Activated CD4-positive, alpha-beta T cell treated with anti-CD3 and anti-CD28 coated beads for 24 hours (primary cell): ENCODE data around the gene OR5V1.
"Not testable (repeated sequence)": the region's sequence is repeated elsewhere in the genome, so short reads cannot be mapped to it uniquely, and the experiment has no call there.

Experiments used
- DNase-seq, 2 donors: peaks; one replicate each; pipeline ENCODE4 v3.0.0-alpha.2; 2020; ENCODE audit warnings: low read depth in 2 of 2

OR5V1 gene

DNA sequence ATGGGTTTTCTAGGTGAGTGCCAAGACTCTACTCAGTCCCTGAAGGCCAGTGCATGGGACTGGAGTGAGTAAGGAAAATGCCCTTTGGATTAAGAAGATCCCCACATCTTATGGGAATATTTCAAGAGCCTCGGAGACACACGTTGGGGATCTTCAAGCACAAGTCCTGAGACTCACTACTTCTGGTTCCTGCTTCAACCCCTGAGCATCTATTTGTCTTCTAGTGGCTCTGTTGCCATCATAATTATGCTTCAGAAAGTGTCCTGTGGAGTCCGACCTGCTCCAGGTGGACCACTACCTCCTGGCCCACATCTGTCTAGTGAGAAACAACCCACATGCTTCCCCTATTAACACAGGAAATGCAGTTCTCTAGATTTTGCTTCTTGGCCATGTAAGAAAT lies at the start of gene OR5V1:
OR5V1 (minus strand) TSS at position 101 of the 400 bp plus-strand sequence. CDS start 12,670 bp downstream, outside the sequence.
- no peak for DNase-seq

DNA sequence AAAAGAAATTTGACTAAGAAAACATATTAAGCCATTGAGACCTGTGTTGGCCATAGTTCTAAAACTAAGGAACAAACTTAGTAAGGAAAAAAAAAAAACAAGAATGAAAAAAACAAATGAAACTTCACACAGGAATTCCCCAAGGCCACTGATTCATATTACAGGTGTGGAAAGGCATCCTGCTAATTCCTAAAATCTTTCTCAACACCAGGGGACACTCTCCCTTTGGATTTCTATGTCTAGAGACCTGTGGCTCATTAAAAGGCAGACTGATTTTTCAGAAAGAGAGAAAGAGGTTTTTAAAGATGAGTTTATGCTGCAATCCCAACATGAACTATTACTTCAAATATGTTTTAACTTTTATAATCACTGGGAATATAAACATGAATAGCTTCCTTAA lies 45.9 kb upstream of the OR5V1 start, which contains the start of gene OR12D1:
OR12D1 (plus strand) TSS at position 341 of the 400 bp plus-strand sequence.
- DNase-seq, result no peak

- DNase-seq, result no peak
Measured at GRCh38 chr6:29403801-29404200, 35.1 kb upstream of the OR5V1 start.

DNA sequence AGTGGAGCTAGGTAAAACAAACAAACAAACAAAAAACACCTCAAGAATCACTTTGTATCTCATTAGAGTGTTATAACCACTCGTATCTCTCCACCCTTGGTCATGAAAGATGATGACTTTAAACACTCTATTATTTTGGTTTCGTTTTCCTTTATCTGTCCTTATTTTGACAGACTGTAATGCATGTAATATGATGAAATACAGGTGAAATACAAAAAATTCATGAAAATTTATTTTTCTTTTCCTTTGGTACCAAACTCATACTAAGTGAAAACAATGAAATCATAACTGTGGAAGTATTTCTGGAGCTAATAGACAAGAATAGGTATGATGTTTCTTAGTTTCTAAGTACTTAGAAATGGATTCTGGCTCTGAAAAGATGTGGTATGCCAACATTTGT lies 30.9 kb upstream of the OR5V1 start:
- DNase-seq, result no peak

GRCh38 chr6:29395331-29395730 lies 26.7 kb upstream of the OR5V1 start, which contains the start of gene OR12D2:
Gene OR12D2, plus strand, starts transcription at chr6:29395631. Its CDS starts 1,069 bp downstream, at chr6:29396700.
- DNase-seq, result no peak

DNA sequence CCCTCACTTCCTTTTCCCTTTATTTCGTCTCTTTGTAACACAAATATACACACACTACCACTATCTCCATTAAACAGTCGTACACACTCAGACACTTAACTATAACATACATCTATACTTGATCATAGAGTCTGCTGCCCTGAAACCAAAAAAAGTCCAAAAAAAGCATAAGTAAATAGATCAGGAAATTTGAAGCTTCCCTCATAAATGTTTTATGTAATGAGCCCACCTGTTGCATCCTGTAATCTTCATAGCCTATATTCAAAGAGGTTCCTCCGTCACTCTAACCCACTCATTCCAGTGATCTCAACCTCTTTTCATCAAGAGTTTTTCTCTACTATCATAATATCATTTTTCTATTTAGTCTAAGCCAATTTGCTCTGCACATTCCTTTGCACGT lies 19.9 kb upstream of the OR5V1 start:
- DNase-seq, result no peak

GRCh38 chr6:29376003-29376402 lies 7.3 kb upstream of the OR5V1 start:
- no peak for DNase-seq

GRCh38 chr6:29375191-29375590 lies 6.5 kb upstream of the OR5V1 start, which contains the start of gene OR12D3:
Gene OR12D3, minus strand, starts transcription at chr6:29375291. Its CDS starts 4 bp downstream, at chr6:29375287.
- DNase-seq, result no peak

- DNase-seq, result no peak
Measured at GRCh38 chr6:29355603-29356002, 13.1 kb downstream of the OR5V1 start.

DNA sequence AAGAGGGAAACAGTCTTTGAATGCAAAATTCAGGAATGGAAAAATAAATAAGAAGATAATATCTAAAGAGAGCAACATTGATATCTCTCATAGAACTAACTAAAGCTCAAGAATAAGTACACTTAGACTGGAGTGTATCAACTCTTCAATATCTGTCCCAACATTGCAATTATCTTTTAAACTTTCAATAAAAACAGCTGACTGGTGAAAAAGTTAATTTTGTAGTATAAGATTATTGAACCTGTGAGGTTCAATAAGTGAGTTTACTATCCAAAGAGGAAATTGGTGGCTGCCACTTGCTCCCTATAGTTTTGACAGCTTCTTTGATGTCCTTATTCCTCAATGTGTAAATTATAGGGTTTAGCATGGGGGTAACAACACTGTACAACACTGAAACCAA lies 13.7 kb downstream of the OR5V1 start:
- no peak for DNase-seq

- not testable (repeated sequence) for DNase-seq
Measured at GRCh38 chr6:29349348-29349747, 19.3 kb downstream of the OR5V1 start.

DNA sequence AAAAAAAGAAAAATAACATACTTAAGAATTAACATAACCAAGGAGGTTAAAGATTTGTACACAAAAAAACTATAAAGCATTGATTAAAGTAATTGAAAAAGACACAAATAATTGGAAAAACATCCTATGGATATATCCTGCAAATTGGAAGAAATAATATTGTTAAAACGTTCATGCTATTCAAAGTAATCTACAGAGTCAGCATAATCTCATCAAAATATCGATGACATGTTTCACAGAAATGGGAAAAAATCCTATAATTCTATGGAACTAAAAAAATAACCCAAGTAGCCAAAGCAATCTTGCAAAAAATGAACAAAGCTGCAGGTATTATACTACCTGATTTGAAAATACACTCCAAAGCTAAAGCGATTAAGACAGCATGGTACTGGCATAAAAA lies 23.3 kb downstream of the OR5V1 start:
- no peak for DNase-seq

GRCh38 chr6:29336269-29336668 lies 32.4 kb downstream of the OR5V1 start:
- DNase-seq, result no peak

GRCh38 chr6:29332676-29333075 lies 36.0 kb downstream of the OR5V1 start:
- no peak for DNase-seq

- DNase-seq, result no peak
Measured at GRCh38 chr6:29325777-29326176, 42.9 kb downstream of the OR5V1 start.

GRCh38 chr6:29323332-29323731 lies 45.3 kb downstream of the OR5V1 start:
- not testable (repeated sequence) for DNase-seq

- no peak for DNase-seq
Measured at GRCh38 chr6:29319931-29320330, 48.7 kb downstream of the OR5V1 start.
